ENCODE results near the gene GLIS1. TPM values are rescaled to one million over a fixed set of nuclear protein-coding genes. Genes with fewer than 3 reads are reported as not detected.

Gene GLIS1
- total and polyA plus RNA-seq, 2 of the 8 experiments (the other 6 are each of a cell fraction or from before 2014, with no cell fraction given), result 0.15 to 0.22 TPM

DNA sequence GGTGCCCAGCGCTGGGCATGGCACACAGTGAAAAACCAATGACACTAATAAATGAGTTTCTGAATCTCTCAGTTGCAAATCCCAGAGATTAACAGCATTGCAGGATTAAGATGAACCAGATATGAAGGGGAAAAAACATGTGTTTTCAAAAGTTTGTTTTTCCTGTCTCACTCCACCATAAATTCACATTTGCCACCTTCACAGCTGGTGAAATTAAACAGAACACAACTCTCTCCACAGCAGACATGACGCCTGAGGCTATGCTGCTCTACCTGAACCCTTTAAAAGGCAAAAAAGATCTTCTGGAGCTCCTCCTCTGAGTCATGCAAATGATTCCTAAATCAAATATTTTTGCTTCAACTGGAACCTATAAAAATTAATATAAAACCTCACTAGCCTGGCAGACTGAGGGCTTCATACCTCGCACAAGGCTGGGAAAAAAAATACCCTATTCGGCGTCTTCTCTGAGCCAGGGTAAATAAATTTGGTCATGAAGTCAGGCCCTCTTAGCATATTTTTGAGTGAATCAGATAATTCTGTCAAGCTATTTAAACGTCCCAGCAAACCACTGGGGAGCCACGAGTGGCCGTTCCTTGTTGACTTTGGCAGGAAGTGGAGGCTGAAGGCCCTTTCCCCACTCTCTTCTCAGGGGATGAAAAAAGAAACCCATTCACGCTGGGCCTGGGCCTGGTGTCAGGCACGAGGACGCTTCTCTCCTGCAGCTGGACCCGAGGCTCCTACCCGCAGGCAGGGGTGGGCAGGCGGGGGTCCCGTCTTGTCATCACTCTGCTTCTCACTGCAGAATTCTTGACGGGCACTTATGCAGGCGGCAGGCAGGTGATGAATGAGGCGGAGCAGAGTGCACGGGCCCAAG lies 226.8 kb downstream of the GLIS1 start (continued):
- TF ChIP-seq, protein P1, sequence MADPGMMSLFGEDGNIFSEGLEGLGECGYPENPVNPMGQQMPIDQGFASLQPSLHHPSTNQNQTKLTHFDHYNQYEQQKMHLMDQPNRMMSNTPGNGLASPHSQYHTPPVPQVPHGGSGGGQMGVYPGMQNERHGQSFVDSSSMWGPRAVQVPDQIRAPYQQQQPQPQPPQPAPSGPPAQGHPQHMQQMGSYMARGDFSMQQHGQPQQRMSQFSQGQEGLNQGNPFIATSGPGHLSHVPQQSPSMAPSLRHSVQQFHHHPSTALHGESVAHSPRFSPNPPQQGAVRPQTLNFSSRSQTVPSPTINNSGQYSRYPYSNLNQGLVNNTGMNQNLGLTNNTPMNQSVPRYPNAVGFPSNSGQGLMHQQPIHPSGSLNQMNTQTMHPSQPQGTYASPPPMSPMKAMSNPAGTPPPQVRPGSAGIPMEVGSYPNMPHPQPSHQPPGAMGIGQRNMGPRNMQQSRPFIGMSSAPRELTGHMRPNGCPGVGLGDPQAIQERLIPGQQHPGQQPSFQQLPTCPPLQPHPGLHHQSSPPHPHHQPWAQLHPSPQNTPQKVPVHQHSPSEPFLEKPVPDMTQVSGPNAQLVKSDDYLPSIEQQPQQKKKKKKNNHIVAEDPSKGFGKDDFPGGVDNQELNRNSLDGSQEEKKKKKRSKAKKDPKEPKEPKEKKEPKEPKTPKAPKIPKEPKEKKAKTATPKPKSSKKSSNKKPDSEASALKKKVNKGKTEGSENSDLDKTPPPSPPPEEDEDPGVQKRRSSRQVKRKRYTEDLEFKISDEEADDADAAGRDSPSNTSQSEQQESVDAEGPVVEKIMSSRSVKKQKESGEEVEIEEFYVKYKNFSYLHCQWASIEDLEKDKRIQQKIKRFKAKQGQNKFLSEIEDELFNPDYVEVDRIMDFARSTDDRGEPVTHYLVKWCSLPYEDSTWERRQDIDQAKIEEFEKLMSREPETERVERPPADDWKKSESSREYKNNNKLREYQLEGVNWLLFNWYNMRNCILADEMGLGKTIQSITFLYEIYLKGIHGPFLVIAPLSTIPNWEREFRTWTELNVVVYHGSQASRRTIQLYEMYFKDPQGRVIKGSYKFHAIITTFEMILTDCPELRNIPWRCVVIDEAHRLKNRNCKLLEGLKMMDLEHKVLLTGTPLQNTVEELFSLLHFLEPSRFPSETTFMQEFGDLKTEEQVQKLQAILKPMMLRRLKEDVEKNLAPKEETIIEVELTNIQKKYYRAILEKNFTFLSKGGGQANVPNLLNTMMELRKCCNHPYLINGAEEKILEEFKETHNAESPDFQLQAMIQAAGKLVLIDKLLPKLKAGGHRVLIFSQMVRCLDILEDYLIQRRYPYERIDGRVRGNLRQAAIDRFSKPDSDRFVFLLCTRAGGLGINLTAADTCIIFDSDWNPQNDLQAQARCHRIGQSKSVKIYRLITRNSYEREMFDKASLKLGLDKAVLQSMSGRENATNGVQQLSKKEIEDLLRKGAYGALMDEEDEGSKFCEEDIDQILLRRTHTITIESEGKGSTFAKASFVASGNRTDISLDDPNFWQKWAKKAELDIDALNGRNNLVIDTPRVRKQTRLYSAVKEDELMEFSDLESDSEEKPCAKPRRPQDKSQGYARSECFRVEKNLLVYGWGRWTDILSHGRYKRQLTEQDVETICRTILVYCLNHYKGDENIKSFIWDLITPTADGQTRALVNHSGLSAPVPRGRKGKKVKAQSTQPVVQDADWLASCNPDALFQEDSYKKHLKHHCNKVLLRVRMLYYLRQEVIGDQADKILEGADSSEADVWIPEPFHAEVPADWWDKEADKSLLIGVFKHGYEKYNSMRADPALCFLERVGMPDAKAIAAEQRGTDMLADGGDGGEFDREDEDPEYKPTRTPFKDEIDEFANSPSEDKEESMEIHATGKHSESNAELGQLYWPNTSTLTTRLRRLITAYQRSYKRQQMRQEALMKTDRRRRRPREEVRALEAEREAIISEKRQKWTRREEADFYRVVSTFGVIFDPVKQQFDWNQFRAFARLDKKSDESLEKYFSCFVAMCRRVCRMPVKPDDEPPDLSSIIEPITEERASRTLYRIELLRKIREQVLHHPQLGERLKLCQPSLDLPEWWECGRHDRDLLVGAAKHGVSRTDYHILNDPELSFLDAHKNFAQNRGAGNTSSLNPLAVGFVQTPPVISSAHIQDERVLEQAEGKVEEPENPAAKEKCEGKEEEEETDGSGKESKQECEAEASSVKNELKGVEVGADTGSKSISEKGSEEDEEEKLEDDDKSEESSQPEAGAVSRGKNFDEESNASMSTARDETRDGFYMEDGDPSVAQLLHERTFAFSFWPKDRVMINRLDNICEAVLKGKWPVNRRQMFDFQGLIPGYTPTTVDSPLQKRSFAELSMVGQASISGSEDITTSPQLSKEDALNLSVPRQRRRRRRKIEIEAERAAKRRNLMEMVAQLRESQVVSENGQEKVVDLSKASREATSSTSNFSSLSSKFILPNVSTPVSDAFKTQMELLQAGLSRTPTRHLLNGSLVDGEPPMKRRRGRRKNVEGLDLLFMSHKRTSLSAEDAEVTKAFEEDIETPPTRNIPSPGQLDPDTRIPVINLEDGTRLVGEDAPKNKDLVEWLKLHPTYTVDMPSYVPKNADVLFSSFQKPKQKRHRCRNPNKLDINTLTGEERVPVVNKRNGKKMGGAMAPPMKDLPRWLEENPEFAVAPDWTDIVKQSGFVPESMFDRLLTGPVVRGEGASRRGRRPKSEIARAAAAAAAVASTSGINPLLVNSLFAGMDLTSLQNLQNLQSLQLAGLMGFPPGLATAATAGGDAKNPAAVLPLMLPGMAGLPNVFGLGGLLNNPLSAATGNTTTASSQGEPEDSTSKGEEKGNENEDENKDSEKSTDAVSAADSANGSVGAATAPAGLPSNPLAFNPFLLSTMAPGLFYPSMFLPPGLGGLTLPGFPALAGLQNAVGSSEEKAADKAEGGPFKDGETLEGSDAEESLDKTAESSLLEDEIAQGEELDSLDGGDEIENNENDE (IDR thresholded peaks at IDR 0.05; ENCODE audit: insufficient replicate concordance, low read length), result no peak
- TF ChIP-seq RFX5 (IDR thresholded peaks at IDR 0.05; ENCODE audit: borderline replicate concordance, low read depth, low read length) (no peak), EGR1 (IDR thresholded peaks at IDR 0.05; ENCODE audit: borderline replicate concordance, low read depth, low read length) (no peak)

All from H1 (cell line).